ENCODE results near the gene GTSE1.

Gene GTSE1

GRCh38 chr22:46293577-46294260 lies 3.0 kb upstream of the GTSE1 start:
- no peak overlapping the region for H3K27ac ChIP-seq (ENCODE audit: insufficient read depth, low read depth, low read length, poor library complexity, severe bottlenecking)
- WGBS, 2 experiments: 86 to 87% methylated on average over 11 of the region's 11 CpGs
- no peak overlapping the region for H3K4me3 ChIP-seq (ENCODE audit: insufficient read depth, low read depth, low read length)
- no peaks in the 10 kb centered on the region for H3K36me3 ChIP-seq (ENCODE audit: control insufficient read depth, insufficient read depth, low read length)
- H3K27me3 ChIP-seq (ENCODE audit: control insufficient read depth, insufficient read depth, low read length, poor library complexity, severe bottlenecking): no peaks in the 10 kb centered on the region
- peaks cover 14% of the 10 kb centered on the region for H3K4me1 ChIP-seq (ENCODE audit: control insufficient read depth, insufficient read depth, low read length)
- H3K9me3 ChIP-seq (ENCODE audit: control insufficient read depth, low read length): no peaks in the 10 kb centered on the region

GRCh38 chr22:46294784-46295183 lies 1.9 kb upstream of the GTSE1 start:
- Histone ChIP-seq H3K27me3 (ENCODE audit: control insufficient read depth, insufficient read depth, low read length, poor library complexity, severe bottlenecking) (no peaks in the 10 kb centered on the region), H3K36me3 (ENCODE audit: control insufficient read depth, insufficient read depth, low read length) (no peaks in the 10 kb centered on the region), H3K9me3 (ENCODE audit: control insufficient read depth, low read length) (no peaks in the 10 kb centered on the region), H3K4me1 (ENCODE audit: control insufficient read depth, insufficient read depth, low read length) (peaks cover 14% of the 10 kb centered on the region), H3K27ac (ENCODE audit: insufficient read depth, low read depth, low read length, poor library complexity, severe bottlenecking) (no peak overlapping the region), H3K4me3 (ENCODE audit: insufficient read depth, low read depth, low read length) (no peak overlapping the region)
- WGBS, 2 experiments: 92 to 96% methylated on average over 2 of the region's 2 CpGs

GRCh38 chr22:46295277-46295971 lies 1.2 kb upstream of the GTSE1 start:
- peaks cover 14% of the 10 kb centered on the region for H3K4me1 ChIP-seq (ENCODE audit: control insufficient read depth, insufficient read depth, low read length)
- H3K9me3 ChIP-seq (ENCODE audit: control insufficient read depth, low read length): no peaks in the 10 kb centered on the region
- H3K27me3 ChIP-seq (ENCODE audit: control insufficient read depth, insufficient read depth, low read length, poor library complexity, severe bottlenecking): no peaks in the 10 kb centered on the region
- WGBS, 2 experiments: 72 to 75% methylated on average over 4 of the region's 4 CpGs
- H3K27ac ChIP-seq (ENCODE audit: insufficient read depth, low read depth, low read length, poor library complexity, severe bottlenecking): no peak overlapping the region
- H3K36me3 ChIP-seq (ENCODE audit: control insufficient read depth, insufficient read depth, low read length): peaks cover 2% of the 10 kb centered on the region
- H3K4me3 ChIP-seq (ENCODE audit: insufficient read depth, low read depth, low read length): peak overlapping the region; percentile 72

GRCh38 chr22:46297151-46297812 lies 612 bp downstream of the GTSE1 start:
- peak overlapping the region; percentile 72 for H3K4me3 ChIP-seq (ENCODE audit: insufficient read depth, low read depth, low read length)
- H3K4me1 ChIP-seq (ENCODE audit: control insufficient read depth, insufficient read depth, low read length): peaks cover 14% of the 10 kb centered on the region
- H3K27ac ChIP-seq (ENCODE audit: insufficient read depth, low read depth, low read length, poor library complexity, severe bottlenecking): no peak overlapping the region
- H3K36me3 ChIP-seq (ENCODE audit: control insufficient read depth, insufficient read depth, low read length): peaks cover 5% of the 10 kb centered on the region
- WGBS, 2 experiments: 5% methylated on average over 32 of the region's 32 CpGs
- no peaks in the 10 kb centered on the region for H3K27me3 ChIP-seq (ENCODE audit: control insufficient read depth, insufficient read depth, low read length, poor library complexity, severe bottlenecking)
- H3K9me3 ChIP-seq (ENCODE audit: control insufficient read depth, low read length): no peaks in the 10 kb centered on the region

GRCh38 chr22:46299101-46299500 lies 2.4 kb downstream of the GTSE1 start:
- no peak overlapping the region for H3K4me3 ChIP-seq (ENCODE audit: insufficient read depth, low read depth, low read length)
- peaks cover 14% of the 10 kb centered on the region for H3K4me1 ChIP-seq (ENCODE audit: control insufficient read depth, insufficient read depth, low read length)
- WGBS, 2 experiments: 94 to 95% methylated on average over 13 of the region's 13 CpGs
- H3K9me3 ChIP-seq (ENCODE audit: control insufficient read depth, low read length): no peaks in the 10 kb centered on the region
- H3K27me3 ChIP-seq (ENCODE audit: control insufficient read depth, insufficient read depth, low read length, poor library complexity, severe bottlenecking): no peaks in the 10 kb centered on the region
- H3K27ac ChIP-seq (ENCODE audit: insufficient read depth, low read depth, low read length, poor library complexity, severe bottlenecking): no peak overlapping the region
- H3K36me3 ChIP-seq (ENCODE audit: control insufficient read depth, insufficient read depth, low read length): peaks cover 5% of the 10 kb centered on the region

- 93 to 96% methylated on average over 7 of the region's 7 CpGs for WGBS, 2 experiments
- Histone ChIP-seq H3K9me3 (ENCODE audit: control insufficient read depth, low read length) (no peaks in the 10 kb centered on the region), H3K4me3 (ENCODE audit: insufficient read depth, low read depth, low read length) (no peak overlapping the region), H3K27me3 (ENCODE audit: control insufficient read depth, insufficient read depth, low read length, poor library complexity, severe bottlenecking) (no peaks in the 10 kb centered on the region), H3K4me1 (ENCODE audit: control insufficient read depth, insufficient read depth, low read length) (peaks cover 13% of the 10 kb centered on the region), H3K36me3 (ENCODE audit: control insufficient read depth, insufficient read depth, low read length) (peaks cover 5% of the 10 kb centered on the region), H3K27ac (ENCODE audit: insufficient read depth, low read depth, low read length, poor library complexity, severe bottlenecking) (no peak overlapping the region)
Observed at GRCh38 chr22:46300491-46300890, 3.8 kb downstream of the GTSE1 start.

GRCh38 chr22:46303347-46303965 lies 6.8 kb downstream of the GTSE1 start:
- no peaks in the 10 kb centered on the region for H3K9me3 ChIP-seq (ENCODE audit: control insufficient read depth, low read length)
- no peaks in the 10 kb centered on the region for H3K27me3 ChIP-seq (ENCODE audit: control insufficient read depth, insufficient read depth, low read length, poor library complexity, severe bottlenecking)
- no peak overlapping the region for H3K27ac ChIP-seq (ENCODE audit: insufficient read depth, low read depth, low read length, poor library complexity, severe bottlenecking)
- peaks cover 9% of the 10 kb centered on the region for H3K36me3 ChIP-seq (ENCODE audit: control insufficient read depth, insufficient read depth, low read length)
- no peaks in the 10 kb centered on the region for H3K4me1 ChIP-seq (ENCODE audit: control insufficient read depth, insufficient read depth, low read length)
- no peak overlapping the region for H3K4me3 ChIP-seq (ENCODE audit: insufficient read depth, low read depth, low read length)
- WGBS, 2 experiments: 95 to 97% methylated on average over 7 of the region's 7 CpGs

- Histone ChIP-seq H3K9me3 (ENCODE audit: control insufficient read depth, low read length) (no peaks in the 10 kb centered on the region), H3K4me1 (ENCODE audit: control insufficient read depth, insufficient read depth, low read length) (no peaks in the 10 kb centered on the region), H3K36me3 (ENCODE audit: control insufficient read depth, insufficient read depth, low read length) (peaks cover 22% of the 10 kb centered on the region), H3K27me3 (ENCODE audit: control insufficient read depth, insufficient read depth, low read length, poor library complexity, severe bottlenecking) (no peaks in the 10 kb centered on the region), H3K4me3 (ENCODE audit: insufficient read depth, low read depth, low read length) (no peak overlapping the region), H3K27ac (ENCODE audit: insufficient read depth, low read depth, low read length, poor library complexity, severe bottlenecking) (no peak overlapping the region)
- 93% methylated on average over 23 of the region's 23 CpGs for WGBS, 2 experiments
Observed at GRCh38 chr22:46308283-46308988, 11.8 kb downstream of the GTSE1 start.

GRCh38 chr22:46309526-46310085 lies 12.9 kb downstream of the GTSE1 start:
- Histone ChIP-seq H3K27ac (ENCODE audit: insufficient read depth, low read depth, low read length, poor library complexity, severe bottlenecking) (no peak overlapping the region), H3K9me3 (ENCODE audit: control insufficient read depth, low read length) (no peaks in the 10 kb centered on the region), H3K27me3 (ENCODE audit: control insufficient read depth, insufficient read depth, low read length, poor library complexity, severe bottlenecking) (no peaks in the 10 kb centered on the region), H3K36me3 (ENCODE audit: control insufficient read depth, insufficient read depth, low read length) (peaks cover 22% of the 10 kb centered on the region), H3K4me3 (ENCODE audit: insufficient read depth, low read depth, low read length) (no peak overlapping the region), H3K4me1 (ENCODE audit: control insufficient read depth, insufficient read depth, low read length) (no peaks in the 10 kb centered on the region)
- WGBS, 2 experiments: 95 to 97% methylated on average over 15 of the region's 15 CpGs
